Thoracic aorta (tissue), 2 donors: ENCODE measurements around the gene POLR3GL. TPM values are rescaled to one million over a fixed set of nuclear protein-coding genes. Genes with fewer than 3 reads are reported as not detected.

Experiments
- ATAC-seq: fragments of 150-250 bp; one replicate; pipeline ENCODE4 v1.8.0; 2017; ENCODE audit warnings: low read depth; ENCODE audit not compliant: insufficient number of reproducible peaks, low FRiP score
- DNase-seq: peaks from one replicate; pipeline ENCODE4 v3.0.0-alpha.2; 2020; ENCODE audit warnings: low spot score
- H3K27ac ChIP-seq, 2 donors: fragments of 200-600 bp; sonication (generic); 1 replicate in 1 of 2; 2 replicates in 1 of 2; pipeline ENCODE4 v1.5.1; 2016; ENCODE audit warnings: mild to moderate bottlenecking in 2 of 2, moderate library complexity in 2 of 2
- H3K27me3 ChIP-seq: fragments of 200-600 bp; sonication (generic); replicated peaks from 2 replicates; pipeline ENCODE4 v1.6.0; 2016; ENCODE audit warnings: mild to moderate bottlenecking; ENCODE audit not compliant: insufficient read depth
- H3K36me3 ChIP-seq: fragments of 200-600 bp; sonication (generic); one replicate; pipeline ENCODE4 v1.5.1; 2016
- H3K4me1 ChIP-seq, 2 donors: fragments of 200-600 bp; sonication (generic); 1 replicate in 1 of 2; 2 replicates in 1 of 2; pipeline versions ENCODE4 v1.5.1 to v1.6.0; 2016; ENCODE audit warnings: low read depth in 2 of 2, mild to moderate bottlenecking in 1 of 2; ENCODE audit not compliant: control insufficient read depth in 1 of 2
- H3K4me3 ChIP-seq: fragments of 200-600 bp; sonication (generic); 2 replicates; pipeline ENCODE4 v1.5.1; 2016; ENCODE audit warnings: mild to moderate bottlenecking
- H3K9me3 ChIP-seq: fragments of 200-600 bp; sonication (generic); 2 replicates; pipeline ENCODE4 v1.5.1; 2016
- total RNA-seq, 2 donors: library from RNA; depleted of rRNA; stranded (reverse); fragments of >200 nt; gene quantifications; one replicate each; pipeline versions ENCODE4 v1.1.0 to v1.2.3, GENCODE V29; 2016
- TF ChIP-seq, protein P1 (sequence below): fragments of 200-600 bp; sonication (generic); IDR thresholded peaks from one replicate; pipeline ENCODE4 v1.5.1; 2019; ENCODE audit warnings: antibody characterized with exemption

POLR3GL gene
- total RNA-seq, 2 donors from 2014 or later: 16.9 TPM

DNA sequence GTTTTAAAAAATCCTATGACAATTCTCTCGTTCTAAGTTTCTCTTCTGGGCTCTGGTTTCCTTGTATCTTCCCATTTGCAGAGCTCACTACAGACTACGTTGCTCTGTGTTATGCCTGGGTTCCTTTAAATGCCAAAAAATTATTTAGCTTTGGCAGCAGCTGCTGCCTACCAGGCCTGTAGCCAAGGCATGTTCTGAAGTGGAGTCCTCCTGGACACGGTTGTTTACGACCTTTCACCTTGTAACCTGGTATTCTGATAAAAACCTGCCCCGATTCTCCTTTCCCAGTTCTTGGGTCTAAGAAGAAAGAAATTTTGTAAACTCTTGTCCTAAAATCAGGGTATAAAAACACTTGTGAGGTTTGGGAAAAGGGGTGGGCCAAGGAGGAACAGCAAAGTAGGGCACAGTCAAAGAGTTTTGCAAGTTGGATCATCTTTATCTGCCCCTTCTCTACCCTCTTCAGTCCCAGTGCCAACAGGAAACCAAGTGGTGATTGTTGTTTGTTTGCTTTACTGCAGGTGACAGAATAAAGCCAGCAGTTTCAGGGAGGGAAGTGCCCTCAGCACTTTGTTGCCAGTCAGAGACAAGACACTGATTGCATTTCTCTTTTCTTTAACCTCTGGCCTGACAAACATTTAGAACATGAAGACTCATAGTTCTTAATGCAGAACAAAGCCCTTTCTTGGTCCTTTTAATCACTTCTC lies 35.0 kb downstream of the POLR3GL start:
- no peak for DNase-seq
- ATAC-seq: no peak
- TF ChIP-seq, protein P1, sequence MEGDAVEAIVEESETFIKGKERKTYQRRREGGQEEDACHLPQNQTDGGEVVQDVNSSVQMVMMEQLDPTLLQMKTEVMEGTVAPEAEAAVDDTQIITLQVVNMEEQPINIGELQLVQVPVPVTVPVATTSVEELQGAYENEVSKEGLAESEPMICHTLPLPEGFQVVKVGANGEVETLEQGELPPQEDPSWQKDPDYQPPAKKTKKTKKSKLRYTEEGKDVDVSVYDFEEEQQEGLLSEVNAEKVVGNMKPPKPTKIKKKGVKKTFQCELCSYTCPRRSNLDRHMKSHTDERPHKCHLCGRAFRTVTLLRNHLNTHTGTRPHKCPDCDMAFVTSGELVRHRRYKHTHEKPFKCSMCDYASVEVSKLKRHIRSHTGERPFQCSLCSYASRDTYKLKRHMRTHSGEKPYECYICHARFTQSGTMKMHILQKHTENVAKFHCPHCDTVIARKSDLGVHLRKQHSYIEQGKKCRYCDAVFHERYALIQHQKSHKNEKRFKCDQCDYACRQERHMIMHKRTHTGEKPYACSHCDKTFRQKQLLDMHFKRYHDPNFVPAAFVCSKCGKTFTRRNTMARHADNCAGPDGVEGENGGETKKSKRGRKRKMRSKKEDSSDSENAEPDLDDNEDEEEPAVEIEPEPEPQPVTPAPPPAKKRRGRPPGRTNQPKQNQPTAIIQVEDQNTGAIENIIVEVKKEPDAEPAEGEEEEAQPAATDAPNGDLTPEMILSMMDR: no peak
- Histone ChIP-seq H3K36me3 (peaks cover 4% of the 10 kb centered on the region), H3K4me1 (peaks cover 28 to 38% of the 10 kb centered on the region in 2 donors), H3K4me3 (peak overlapping the region; percentile 94), H3K27ac (peak overlapping the region; percentile 70 to 84), H3K9me3 (no peaks in the 10 kb centered on the region), H3K27me3 (no peaks in the 10 kb centered on the region)

DNA sequence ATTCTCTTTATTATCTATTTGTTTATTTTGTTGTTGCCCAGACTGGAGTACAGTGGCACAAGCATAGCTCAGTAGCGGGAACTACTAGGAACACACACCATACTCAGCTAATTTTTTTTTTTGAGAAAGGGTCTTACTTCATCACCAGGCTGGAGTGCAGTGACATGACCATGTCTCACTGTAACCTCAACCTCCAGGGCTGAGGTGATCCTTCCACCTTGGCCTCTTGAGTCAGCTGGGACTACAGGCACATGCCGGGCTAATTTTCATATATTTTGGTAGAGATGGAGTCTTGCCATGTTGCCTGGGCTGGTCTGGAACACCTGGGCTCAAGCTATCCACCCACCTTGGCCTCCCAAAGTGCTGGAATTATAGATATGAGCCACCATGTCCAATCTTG lies 37.2 kb downstream of the POLR3GL start:
- no peaks in the 10 kb centered on the region for H3K27me3 ChIP-seq
- no peak overlapping the region for H3K27ac ChIP-seq
- no peak overlapping the region for H3K4me3 ChIP-seq

DNA sequence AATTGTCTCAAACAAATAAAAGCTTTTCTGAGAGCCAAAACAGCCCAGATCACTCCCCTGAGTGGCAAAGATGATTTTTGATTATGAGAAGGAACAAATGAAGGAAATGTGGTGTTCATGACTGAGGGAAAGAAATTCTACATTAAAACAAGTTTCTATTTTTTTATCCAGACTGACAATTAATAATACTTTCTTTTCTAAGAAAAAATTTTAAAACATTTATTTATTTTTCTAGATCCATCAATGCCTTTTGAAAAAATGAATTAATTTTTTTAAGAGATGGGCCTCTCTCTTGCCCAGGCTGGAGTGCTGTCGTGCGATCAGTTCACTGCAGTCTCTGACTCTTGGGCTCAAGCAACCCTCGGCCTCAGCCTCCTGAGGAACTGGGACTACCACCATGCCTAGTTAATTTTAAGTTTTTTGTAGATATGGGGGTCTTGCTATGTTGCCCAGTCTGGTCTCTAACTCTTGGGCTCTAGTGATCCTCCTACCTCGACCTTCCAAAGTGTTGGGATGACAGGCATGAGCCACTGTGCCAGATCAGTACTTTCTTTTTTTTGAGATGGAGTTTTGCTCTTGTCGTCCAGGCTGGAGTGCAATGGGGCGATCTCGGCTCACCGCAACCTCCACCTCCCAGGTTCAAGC lies 43.1 kb downstream of the POLR3GL start:
- H3K27ac ChIP-seq: peak overlapping the region in 1 of 2 donors; percentile 86
- DNase-seq (no peak), ATAC-seq (no peak)
- TF ChIP-seq, protein P1: no peak
- peaks cover 11 to 17% of the 10 kb centered on the region in 2 donors for H3K4me1 ChIP-seq
- no peaks in the 10 kb centered on the region for H3K9me3 ChIP-seq
- no peaks in the 10 kb centered on the region for H3K36me3 ChIP-seq
- H3K27me3 ChIP-seq: no peaks in the 10 kb centered on the region
- no peak overlapping the region for H3K4me3 ChIP-seq

More for the DNA sequence above, 37.2 kb downstream of the POLR3GL start:
- Histone ChIP-seq H3K36me3 (no peaks in the 10 kb centered on the region), H3K4me1 (peaks cover 40 to 46% of the 10 kb centered on the region in 2 donors), H3K9me3 (no peaks in the 10 kb centered on the region)
- no peak for DNase-seq
- ATAC-seq: no peak
- TF ChIP-seq, protein P1: no peak

DNA sequence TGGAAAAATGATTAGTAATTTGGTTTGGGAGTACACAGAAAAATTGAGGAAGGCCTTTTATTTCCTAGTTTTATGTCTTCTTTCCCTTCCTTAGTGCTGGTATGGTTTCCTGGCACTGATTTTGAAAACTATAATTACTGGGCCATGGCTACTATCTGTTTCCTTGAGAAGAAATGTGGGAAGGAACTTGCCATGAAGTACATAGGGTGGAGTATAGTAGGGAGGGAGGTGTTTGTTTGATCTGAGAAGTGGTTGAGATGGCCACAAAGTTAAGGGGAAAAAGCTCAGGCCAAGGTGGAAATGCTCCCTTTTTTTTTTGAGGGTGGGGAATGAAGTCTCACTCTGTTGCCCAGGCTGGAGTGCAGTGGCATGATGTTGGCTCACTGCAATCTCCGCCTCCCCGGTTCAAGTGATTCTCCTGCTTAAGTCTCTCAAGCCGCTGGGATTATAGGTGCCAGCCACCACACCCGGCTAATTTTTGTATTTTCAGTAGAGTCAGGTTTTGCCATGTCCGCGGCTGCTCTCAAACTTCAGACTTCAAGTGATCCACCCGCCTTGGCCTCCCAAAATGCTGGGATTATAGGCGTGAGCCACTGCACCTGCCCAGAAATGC lies 45.7 kb downstream of the POLR3GL start:
- Histone ChIP-seq H3K9me3 (no peaks in the 10 kb centered on the region), H3K27ac (no peak overlapping the region), H3K4me3 (no peak overlapping the region), H3K4me1 (peaks cover 11 to 17% of the 10 kb centered on the region in 2 donors), H3K27me3 (no peaks in the 10 kb centered on the region), H3K36me3 (no peaks in the 10 kb centered on the region)
- TF ChIP-seq, protein P1: no peak
- no peak for DNase-seq
- ATAC-seq: no peak
